GM19452 (cell line): ENCODE results near the gene ID1.

Experiments used
- ATAC-seq: cut with Tn5 transposase; IDR thresholded peaks from one replicate; pipeline ENCODE4 v1.9.1; 2021; ENCODE audit not compliant: unreplicated experiment

The ID1 gene

DNA sequence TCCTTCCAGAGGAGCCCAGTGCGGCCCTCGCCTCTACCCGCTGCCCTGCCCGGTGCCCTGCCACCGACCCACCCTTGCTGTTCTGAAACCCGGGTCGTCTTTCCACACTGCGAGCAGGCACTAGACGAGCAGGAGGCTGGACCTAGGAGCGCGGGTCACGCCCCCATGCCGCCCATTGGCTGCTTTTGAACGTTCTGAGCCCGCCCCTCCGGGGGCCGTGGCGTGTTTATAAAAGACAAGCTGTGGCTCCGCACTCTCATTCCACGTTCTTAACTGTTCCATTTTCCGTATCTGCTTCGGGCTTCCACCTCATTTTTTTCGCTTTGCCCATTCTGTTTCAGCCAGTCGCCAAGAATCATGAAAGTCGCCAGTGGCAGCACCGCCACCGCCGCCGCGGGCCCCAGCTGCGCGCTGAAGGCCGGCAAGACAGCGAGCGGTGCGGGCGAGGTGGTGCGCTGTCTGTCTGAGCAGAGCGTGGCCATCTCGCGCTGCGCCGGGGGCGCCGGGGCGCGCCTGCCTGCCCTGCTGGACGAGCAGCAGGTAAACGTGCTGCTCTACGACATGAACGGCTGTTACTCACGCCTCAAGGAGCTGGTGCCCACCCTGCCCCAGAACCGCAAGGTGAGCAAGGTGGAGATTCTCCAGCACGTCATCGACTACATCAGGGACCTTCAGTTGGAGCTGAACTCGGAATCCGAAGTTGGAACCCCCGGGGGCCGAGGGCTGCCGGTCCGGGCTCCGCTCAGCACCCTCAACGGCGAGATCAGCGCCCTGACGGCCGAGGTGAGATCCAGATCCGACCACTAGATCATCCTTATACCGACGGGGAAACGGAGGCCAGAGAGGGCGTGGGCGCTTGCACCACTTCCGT lies at the start of gene ID1:
ID1 (plus strand) TSS at position 259 of the 871 bp plus-strand sequence; CDS start at position 358, 99 bp downstream.
- ATAC-seq: peak; percentile 87

DNA sequence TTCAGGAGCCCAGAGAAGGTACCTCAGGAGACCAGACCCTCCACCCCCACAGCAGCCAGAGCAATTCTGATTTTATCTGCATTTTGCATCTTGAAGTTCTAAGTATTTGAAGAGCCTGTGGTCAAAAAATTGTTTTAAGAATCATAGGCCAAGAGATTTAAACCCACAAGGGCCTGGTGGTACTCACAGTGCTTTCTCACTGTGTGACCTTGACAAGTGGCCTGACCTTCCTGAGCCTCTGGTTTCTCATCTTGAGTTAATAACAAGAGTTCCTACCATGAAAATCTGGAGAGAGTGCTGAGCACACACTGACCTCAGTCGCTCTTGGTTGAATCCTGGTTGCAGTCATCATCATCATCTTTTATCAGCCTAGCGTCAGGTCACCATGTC lies 45.4 kb upstream of the ID1 start:
- no peak for ATAC-seq

GRCh38 chr20:31560094-31560745 lies 44.9 kb upstream of the ID1 start:
- no peak for ATAC-seq

DNA sequence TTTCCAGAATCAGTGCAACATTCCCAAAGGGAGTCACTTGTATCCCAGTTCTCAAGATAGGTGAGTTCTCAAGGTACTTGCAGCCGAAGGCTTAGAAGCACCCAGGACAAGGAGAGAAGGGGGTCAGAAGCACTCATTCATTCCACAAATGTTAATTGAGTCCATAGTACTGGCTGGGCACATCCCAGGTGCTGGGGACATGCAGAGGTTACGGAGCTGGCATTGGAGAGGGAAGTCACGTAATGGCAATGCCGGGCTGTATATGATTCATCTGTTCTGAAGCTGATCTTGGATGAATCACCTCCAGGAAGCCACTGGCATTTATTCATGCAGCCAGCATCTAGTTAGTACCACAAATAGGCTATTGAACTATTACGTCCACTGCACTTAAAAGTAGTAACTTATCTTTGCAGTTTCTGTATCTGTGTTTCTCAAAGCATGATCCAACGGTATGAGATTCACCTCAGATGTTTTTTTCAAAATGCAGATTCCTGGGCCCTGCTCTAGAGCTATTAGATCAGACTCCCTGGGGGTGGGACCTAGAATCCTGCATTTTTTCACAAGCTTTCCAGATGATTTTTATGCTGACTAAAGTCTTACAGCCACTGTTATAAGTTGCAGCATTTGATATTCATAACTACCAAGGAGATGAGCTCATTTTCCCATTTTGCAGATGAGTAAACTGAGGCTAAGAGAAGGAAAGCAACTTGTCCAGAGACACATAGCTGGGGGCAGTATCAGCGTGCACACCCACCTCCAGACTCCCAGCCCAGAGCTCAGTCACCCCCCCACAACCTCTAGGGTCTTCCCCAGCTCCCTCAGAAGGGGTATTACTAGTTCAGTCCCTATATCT lies 44.1 kb upstream of the ID1 start:
- ATAC-seq: no peak

- no peak for ATAC-seq
Measured at GRCh38 chr20:31562241-31562640, 42.8 kb upstream of the ID1 start.

- ATAC-seq: no peak
Measured at GRCh38 chr20:31564284-31564683, 40.8 kb upstream of the ID1 start.

DNA sequence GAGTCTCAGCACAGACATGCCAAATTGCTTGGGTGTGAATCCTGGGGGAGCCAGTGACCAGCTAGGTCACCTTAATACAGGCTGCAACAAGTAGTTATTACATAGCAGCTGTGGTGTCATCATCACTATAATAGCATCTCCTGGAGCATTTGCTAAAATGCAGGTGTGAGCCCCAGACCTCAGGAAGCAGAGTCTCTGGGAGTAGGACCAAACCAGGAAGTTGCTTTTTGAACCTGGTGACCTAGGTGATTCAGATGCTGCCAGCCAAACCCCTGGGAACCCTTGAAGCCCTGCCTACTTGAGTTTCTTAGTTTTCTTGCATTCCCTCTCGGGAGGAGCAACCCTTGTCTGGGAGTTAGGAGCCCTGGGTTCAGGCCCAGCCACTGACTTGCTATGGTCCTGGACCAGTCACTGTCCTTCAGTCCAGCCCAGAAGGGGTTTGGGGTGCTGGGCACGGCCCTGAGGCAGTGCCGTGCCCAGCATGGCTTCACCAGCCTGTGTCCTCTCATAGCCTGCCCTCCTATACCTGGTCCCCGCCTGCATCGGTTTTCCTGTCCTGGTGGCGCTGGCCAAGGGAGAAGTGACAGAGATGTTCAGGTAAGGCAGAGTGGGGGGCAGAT lies 39.3 kb upstream of the ID1 start:
- no peak for ATAC-seq

- no peak for ATAC-seq
Measured at GRCh38 chr20:31566319-31566657, 38.8 kb upstream of the ID1 start.

DNA sequence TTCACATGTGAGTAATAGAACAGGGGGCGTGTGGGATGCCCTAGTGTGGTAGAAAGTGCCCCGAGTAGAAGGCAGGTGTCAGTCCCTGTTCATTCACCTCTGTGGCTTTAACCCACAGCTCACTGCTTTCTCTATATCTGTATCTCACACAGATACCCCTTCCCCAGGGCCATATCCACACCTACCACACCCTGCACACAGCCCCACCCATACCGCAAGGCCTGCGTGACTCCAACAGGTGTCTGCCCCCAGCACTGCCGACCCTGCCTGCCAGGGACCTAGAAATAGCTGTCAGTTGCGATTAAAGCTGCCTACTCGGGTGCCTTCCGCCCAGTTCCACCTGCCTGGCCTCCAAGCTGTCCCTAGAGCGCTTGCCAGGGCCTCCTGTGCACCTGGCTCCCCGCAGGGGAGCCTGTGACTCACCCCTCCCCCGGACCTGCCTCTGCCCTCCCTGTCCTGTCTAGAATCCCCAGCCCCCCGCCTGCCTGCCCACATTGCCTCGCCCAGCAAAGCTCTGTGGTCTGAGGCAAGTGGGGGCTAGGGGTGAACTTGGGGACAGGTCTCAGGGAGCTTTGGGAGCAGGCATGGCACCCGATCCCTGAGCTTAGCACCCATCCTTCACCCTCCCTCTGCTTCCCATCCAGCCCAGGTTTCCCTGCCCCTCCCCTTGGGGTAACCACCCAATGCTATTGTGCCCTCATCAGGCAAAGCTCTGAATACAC lies 38.3 kb upstream of the ID1 start:
- no peak for ATAC-seq

DNA sequence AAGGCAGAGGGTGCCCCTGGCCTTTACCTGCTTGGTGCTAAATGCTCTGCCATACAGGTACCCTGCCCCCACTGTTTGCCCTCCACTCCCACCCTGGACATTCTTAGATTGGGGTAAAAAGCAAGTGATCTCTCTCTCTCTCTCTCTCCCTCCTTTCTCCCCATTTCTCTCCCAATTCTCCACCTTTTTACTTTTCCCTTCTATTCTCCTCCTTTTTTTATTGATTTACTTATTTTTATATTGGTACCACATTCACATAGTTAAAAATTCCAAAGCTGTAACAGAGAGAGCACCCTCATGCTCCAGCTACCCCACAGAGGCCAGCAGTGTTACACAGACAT lies 37.7 kb upstream of the ID1 start:
- ATAC-seq: no peak

- no peak for ATAC-seq
Measured at GRCh38 chr20:31568041-31568731, 36.9 kb upstream of the ID1 start.

GRCh38 chr20:31568773-31569162 lies 36.3 kb upstream of the ID1 start:
- no peak for ATAC-seq

DNA sequence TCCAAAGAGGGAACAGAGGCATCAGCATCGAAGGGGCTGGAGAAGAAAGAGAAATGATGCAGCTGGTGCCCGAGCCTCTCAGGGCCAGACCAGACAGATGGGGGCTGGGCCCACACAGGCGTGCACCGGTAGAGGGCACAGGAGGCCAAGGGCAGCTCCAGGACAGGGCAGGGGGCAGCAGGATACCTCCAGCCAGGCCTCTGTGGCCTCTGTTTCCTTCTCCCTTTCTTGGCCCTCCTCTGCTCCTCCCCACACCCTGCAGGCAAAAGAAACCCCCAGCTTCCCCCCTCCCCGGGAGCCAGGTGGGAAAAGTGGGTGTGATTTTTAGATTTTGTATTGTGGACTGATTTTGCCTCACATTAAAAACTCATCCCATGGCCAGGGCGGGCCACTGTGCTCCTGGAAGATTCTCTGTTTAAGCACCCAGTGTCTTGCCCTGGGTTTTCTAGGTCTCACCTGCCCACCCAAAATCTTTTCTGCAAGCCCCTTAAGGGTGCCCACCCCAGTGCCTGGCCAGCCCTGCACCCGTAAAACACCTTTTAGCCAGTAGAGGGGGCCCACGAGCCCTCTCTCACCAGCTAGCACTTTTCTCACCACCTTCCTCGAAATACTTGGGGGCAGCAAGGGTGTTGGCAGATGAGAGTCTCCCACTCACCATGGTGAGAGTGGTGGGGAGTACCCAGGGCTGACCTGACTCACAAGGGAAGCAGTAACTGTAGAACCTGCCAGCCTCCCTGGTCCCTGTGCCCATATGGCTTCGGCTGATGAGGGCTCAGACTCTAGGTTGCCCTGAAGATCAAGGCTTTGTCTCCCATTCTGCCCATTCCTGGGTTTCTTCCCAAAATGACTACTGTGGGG lies 35.7 kb upstream of the ID1 start:
- no peak for ATAC-seq

DNA sequence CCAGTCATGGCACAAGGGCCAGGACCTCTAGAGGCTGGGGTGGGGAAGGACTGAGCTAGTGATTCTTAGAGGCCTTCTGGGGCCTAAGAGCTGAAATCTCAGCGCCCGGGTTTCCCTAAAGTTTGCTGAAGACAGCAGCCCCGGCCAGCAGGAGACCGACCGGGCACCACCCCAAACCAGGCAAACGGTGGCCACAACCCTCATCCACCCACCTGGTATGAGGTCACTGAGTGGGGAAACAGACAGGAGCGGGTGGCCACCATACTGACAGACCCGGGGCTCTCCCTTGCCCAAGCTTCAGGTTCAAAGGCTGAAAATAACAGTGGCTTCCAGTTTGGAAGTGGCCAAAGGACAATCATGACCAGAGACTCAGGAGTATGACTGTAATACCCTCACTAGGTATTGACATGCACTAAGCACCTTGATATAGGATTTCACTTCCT lies 35.0 kb upstream of the ID1 start:
- no peak for ATAC-seq

GRCh38 chr20:31570735-31571617 lies 34.1 kb upstream of the ID1 start:
- ATAC-seq: no peak

- ATAC-seq: peak; percentile 9
Measured at GRCh38 chr20:31572042-31572700, 32.9 kb upstream of the ID1 start.

DNA sequence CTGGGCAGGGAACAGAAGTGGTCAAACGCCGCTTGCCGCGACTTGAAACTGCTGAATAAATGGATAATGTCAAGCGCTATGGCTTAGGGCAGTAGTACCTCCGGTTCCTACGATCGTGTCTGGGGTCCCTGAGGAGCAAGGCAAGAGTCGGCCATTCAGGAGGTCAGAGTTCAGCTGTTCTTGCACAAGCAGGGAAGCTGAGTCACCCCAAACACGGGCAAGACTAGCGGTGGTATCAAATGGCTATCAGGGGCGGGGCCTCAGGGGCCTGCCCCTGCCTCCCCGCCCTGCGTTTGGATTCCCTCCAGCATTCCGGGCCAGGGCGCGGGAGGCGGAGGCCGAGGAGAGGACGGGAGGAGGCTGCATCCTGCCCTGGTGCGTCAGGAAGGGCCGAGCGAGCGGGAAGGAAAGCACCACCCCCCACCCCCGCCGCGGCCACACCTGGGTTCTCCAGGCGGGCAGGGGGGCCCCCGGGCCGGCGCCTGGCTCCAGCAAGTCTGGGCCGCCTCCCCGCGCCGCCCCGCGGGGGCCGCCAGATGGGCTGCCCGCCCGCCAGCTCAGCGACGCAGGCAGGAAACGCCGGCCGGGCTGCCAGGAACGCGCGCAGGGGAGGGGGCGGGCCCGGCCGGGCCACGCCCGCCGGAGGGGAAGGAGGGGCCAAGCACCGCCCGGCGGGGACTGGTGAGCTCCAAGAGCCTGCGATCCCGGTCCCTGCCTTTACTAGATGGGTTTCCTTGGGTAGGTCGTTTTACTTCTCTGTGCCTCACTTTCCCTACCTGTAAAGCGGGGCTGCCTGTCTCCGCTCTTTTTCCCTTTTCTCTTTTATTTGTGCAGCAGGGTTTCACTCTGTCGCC lies 32.2 kb upstream of the ID1 start:
- ATAC-seq: peak; percentile 85
